Vagina (tissue), 2 donors: ENCODE data around the gene KCNG2.

ENCODE experiments used
- POLR2A ChIP-seq, 2 donors: fragments of 450-650 bp; IDR thresholded peaks; one replicate each; pipeline ENCODE4 v1.6.1; 2017; ENCODE audit warnings: antibody characterized with exemption in 2 of 2, mild to moderate bottlenecking in 2 of 2, moderate library complexity in 2 of 2
- POLR2AphosphoS5 ChIP-seq, 2 donors: sonication (generic); formaldehyde crosslinking; IDR thresholded peaks; one replicate each; pipeline ENCODE4 v1.9.0; 2017; ENCODE audit warnings: antibody characterized with exemption in 2 of 2, mild to moderate bottlenecking in 2 of 2, low read depth in 1 of 2; ENCODE audit not compliant: insufficient read depth in 1 of 2

DNA sequence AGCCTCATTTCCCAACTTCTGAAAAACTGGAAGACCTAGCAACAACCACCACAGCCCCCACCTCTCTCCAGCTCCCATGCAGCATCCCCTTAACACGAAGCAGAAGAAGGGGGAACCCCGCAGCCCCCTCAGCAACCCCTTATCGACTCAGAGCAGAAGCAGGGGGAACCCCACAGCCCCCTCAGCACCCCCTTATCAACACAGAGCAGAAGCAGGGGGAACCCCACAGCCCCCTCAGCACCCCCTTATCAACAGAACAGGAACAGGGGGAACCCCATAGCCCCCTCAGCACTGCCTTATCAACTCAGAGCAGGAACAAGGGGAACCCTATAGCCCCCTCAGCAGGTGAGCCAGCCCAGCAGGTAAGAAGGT lies 147.0 kb downstream of the KCNG2 start:
- no peak for TF ChIP-seq POLR2AphosphoS5 (IDR thresholded peaks at IDR 0.05; ENCODE audit: insufficient read depth in 1 of 2, low read depth in 1 of 2)
- TF ChIP-seq POLR2A (IDR thresholded peaks at IDR 0.05) = no peak
